GM13977 (cell line): ENCODE data around the gene TMEM132D.

Experiments
- DNase-seq: peaks from one replicate; pipeline ENCODE4 v3.0.0; 2012; ENCODE audit warnings: low spot score
- in situ Hi-C: fragments of 300-500 bp; cut with MboI; formaldehyde crosslinking; loops from one replicate; pipeline ENCODE4 v1.12.0; 2022; ENCODE audit warnings: low sequenced_read_pairs, low pct_unique_long_range_greater_than_20kb, mixed read lengths, inconsistent platforms; ENCODE audit not compliant: unreplicated experiment
- TF ChIP-seq, protein P1 (sequence below): IDR thresholded peaks from 2 replicates; pipeline ENCODE4 v1.5.1; 2012; ENCODE audit warnings: mild to moderate bottlenecking, control low read depth; ENCODE audit not compliant: insufficient read depth; ENCODE audit errors: extremely low read depth, missing control alignments

TMEM132D gene

DNA sequence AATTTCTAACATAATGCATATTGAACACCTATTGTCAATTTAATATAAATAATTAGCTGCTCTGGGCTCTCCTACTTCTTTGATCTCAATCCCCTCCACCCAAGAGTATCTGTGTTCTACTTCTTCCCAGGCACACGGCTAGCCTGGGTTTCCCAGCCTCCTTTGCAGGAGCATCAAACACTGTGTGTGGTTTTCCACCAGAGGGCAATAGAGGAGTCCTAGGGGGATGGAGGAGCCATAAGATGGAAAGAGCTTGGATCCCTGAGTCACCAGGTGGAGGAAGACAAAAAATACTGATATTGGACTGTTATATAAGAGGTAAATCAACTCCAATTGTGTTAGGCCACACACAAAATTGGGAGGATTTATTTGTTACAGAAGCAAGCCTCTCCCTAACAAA, 716.9 kb downstream of the TMEM132D start:
- in situ Hi-C loops = no loop called here
- DNase-seq = no peak
- TF ChIP-seq, protein P1, sequence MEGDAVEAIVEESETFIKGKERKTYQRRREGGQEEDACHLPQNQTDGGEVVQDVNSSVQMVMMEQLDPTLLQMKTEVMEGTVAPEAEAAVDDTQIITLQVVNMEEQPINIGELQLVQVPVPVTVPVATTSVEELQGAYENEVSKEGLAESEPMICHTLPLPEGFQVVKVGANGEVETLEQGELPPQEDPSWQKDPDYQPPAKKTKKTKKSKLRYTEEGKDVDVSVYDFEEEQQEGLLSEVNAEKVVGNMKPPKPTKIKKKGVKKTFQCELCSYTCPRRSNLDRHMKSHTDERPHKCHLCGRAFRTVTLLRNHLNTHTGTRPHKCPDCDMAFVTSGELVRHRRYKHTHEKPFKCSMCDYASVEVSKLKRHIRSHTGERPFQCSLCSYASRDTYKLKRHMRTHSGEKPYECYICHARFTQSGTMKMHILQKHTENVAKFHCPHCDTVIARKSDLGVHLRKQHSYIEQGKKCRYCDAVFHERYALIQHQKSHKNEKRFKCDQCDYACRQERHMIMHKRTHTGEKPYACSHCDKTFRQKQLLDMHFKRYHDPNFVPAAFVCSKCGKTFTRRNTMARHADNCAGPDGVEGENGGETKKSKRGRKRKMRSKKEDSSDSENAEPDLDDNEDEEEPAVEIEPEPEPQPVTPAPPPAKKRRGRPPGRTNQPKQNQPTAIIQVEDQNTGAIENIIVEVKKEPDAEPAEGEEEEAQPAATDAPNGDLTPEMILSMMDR = no peak

DNA sequence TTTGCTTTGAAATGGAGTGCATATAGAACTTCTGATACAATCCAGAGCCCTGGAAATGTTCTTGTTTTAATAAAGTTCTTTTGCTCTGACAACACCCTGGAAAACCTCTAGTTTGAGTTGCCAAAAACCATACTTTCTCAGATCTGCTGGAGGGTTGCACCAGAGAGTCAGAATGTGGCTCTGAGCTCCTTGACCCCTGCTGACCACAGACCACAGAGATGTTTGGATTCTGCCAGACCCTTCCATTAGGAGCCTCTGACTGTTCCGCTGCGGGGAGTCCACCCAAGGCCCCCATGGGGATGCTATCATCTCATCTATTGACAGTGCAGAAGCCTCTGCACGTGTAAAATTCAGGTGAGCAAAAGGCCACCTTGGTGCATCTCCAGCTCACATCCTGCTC, 718.0 kb downstream of the TMEM132D start:
- DNase-seq = no peak
- TF ChIP-seq, protein P1 = no peak
- in situ Hi-C loops = no loop called here

DNA sequence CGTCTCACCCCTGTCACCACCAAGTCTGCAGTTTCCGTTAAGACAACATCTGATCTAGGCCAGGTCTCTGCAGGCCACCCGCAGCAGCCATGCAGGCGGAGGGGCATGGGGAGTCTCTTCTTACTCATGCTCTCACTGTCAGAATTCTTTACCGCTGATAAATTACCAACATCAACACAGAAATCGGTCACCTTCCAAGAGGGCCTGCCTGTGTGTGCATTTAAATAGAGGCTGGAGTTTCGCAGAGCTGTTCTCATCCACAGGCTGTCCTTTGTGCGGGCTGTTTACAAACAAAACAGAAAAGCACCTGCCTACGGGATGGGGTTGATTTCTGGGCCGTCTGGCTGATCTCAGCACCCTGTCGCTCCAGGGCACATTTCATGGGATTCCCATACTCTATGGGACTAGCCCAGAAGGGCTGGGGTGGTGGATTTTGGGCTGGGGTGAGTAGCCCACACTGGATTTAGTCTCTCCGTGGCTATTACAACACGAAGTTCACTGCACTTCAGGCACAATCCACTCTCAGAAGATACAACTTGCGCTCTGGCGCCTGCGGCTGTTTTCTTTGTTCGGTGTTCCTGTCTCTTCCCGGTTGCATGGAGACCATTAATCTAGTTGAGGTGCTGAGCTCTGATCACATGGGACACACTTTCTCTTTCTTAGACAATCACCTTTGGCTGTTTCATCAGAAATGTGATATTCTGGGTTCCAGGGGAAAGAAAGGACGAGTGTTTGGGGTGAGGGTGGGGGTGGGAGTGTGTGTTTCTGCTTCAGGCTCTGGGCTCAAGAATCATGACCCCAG, 719.5 kb downstream of the TMEM132D start:
- TF ChIP-seq, protein P1 = no peak
- DNase-seq = no peak
- in situ Hi-C loops = no loop called here

DNA sequence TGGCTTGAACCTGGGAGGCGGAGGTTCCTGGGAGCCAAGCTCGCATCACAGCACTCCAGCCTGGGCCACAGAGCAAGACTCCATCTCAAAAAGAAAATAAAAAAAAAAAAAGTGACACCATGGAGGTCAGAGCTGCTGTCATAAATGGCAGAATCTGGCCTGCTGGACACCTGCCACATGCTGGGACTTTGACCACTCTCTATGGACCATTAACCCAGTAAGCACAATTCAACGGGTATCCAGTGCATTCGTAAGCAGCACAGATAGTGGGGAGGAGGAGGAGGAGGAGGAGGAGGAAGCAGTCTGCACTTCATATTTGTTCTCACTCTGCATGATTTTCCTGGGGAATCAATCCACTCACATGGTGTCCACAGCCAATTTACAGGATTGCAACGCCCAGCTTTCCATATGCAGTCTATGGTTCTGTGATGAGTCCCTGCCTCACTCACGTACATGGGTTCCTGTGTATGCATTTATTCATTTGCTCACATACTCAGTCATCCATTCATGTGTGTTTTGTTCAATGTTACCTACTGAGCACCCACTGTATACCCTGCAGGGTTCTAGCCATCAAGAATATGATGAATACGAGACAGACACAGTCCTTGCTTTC, 723.8 kb downstream of the TMEM132D start:
- TF ChIP-seq, protein P1 = no peak
- in situ Hi-C loops = no loop called here
- DNase-seq = no peak

GRCh38 chr12:129169928-129170327, 733.9 kb downstream of the TMEM132D start:
- TF ChIP-seq, protein P1 = no peak
- in situ Hi-C loops = no loop called here
- no peak for DNase-seq

GRCh38 chr12:129163861-129164260, 740.0 kb downstream of the TMEM132D start:
- in situ Hi-C loops = no loop called here
- no peak for DNase-seq

More at GRCh38 chr12:129163861-129164260, 740.0 kb downstream of the TMEM132D start:
- TF ChIP-seq, protein P1 = no peak
